GM19025 (cell line): ENCODE data around the gene RFPL2.
"Not testable (repeated sequence)": the region's sequence is repeated elsewhere in the genome, so short reads cannot be mapped to it uniquely, and the experiment has no call there.

Experiments
- ATAC-seq: cut with Tn5 transposase; IDR thresholded peaks from one replicate; pipeline ENCODE4 v1.9.1; 2021; ENCODE audit warnings: mild to moderate bottlenecking, low read depth, moderate library complexity; ENCODE audit not compliant: unreplicated experiment

The RFPL2 gene

DNA sequence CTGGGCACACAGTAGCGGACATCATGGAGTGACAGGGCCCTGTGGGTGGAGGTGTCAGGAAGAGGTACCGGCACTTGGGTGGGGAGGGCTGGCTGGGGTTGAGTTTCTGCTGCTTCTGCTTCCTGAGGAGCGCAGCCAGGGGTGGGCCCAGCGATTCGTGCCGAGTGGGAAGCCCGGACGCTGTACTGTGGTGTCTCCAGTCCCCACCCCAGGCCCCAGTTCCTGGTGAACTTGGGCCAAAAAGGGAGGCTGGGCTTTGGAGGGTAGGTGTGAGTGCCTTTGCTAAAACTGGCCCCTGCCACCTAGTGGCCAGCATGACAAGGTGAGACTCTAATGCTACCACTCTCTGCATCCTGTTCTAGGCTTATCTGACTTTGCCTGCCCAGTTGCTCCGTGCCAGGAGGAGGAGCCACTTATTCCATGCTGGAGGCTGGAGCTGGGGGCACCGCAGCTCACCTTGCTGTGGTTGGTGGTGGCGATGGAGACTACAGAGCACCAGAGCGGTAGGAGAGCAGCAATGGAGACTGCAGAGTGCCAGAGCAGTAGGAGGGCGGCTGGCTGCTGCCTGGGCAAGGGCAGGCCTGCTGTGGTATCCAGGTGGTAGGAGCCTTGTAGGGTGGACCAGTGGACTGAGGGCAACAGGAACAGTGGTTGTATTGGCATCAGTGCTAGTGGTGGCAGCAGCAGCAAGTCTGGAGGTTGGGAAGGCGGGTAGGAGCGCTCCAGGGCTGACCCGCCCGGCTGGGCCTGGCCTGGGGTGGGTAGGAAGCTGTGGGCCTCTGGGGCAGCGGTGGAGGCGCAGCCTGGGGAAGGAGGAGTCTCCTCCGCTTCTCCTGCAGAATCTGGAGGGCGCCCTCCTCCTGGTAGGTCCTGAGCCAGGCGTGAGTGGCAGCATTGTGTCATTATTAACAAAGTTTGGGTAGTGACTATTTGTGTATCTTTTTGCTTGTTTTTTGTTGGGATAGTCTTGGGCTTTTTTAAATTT is 2.2 kb upstream of the RFPL2 start:
- ATAC-seq, result no peak

DNA sequence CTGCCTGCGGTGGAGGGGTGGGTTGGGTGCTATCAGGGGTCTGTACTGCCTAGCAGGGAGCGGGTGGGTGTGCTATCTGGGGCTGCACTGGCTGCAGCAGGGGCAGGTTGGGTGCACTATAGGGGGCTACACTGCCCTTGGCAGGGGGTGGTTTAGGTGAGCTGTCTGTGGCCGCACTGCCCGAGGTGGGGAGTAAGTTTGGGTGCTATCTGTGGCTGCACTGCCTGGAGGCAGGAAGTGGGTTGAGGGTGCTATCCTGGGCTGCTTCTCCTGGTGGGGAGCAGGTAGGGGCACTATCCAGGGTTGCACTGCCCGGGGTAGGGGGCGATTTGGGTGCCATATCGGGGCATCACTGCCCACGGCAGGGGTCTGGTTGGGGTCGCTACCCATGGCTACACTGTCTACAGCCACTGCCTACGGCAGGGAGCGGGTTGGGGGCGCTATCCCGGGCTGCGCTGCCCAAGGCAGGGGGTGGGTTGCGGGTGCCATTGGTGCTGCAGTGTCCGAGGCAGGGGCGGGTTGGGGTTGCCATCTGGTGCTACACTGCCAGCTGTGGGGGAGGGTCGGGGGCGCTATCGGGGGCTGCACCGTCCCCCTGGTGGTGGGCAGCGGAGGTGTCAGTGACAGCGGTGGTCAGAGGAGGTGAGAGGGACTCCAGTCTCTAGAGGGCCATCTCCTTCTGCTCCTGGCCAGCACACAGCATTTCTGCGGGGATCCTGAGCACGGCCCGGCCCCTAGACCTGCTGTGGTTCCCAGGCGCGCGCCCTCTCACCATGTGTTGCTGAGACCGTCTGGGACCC is 1.3 kb upstream of the RFPL2 start:
- ATAC-seq, result no peak

DNA sequence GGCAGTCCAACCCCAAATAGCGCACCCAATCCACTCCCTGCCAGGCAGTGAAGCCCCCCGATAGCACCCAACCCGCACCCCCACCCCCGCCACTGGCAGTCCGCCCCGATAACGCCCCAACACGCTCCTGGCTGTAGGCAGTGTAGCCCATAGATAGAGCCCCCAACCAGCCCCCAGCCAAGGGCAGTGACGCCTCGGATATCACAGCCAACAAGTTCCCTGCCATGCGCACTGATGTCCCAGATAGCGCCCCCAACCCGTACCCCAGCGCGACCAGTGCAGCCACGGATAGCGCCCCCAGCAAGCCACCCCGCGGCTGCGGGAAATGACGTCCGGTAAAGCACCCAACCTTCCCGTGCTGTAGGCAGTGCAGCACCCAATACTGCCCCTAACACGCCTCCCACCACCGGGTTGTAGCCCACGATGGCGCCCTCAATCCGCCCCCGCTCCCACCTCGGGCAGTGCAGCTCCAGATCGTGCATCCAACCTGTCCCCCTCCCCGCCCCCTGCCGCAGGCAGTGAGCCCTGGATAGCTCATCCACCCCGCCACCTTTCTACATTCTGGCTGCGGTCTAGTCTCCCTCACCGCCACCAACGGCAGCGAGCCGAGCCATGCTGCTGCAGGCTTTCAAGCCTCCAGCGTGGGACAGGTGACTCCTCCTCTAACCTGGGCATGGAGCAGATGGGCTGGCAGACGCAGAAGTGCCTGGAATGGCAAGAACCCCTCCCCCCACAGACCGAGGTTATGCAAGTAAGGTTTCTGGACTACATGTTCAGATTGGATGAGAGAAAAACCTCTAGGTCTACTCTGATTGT is 625 bp downstream of the RFPL2 start:
- ATAC-seq, result no peak

DNA sequence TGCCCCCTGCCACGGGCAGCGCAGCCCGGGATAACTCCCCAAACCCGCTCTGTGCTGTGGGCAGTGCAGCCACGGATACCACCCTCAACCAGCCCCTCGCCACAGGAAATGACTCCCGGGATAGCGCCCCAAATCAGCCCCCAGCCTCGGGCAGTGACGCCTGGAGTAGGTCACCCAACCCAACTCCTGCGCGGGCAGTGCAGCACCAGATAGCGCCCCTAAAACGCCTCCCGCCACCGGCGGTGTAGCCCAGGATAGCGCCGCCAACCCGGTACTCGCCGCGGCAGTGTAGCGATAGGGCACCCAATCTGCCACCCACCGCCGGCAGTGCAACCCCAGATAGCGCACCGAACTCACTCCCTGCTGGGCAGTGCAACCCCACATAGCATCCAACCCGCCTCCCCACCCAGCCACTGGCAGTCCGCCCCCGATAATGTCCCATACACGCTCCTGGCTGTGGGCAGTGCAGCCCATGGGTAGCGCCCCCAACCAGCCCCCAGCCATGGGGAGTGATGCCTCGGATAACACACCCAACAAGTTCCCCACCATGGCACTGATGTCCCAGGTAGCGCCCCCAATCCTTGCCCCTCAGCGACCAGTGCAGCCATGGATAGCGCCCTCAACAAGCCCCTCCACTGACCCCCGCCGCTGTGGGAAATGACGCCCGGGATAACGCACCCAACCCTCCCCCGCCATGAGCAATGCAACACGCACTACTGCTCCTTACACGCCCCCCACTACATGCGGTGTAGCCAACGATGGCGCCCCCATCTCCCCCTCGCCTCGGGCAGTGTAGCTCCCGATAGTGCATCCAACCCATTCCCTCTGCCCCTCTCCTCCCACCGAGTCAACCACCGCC is 1.5 kb downstream of the RFPL2 start:
- no peak for ATAC-seq

DNA sequence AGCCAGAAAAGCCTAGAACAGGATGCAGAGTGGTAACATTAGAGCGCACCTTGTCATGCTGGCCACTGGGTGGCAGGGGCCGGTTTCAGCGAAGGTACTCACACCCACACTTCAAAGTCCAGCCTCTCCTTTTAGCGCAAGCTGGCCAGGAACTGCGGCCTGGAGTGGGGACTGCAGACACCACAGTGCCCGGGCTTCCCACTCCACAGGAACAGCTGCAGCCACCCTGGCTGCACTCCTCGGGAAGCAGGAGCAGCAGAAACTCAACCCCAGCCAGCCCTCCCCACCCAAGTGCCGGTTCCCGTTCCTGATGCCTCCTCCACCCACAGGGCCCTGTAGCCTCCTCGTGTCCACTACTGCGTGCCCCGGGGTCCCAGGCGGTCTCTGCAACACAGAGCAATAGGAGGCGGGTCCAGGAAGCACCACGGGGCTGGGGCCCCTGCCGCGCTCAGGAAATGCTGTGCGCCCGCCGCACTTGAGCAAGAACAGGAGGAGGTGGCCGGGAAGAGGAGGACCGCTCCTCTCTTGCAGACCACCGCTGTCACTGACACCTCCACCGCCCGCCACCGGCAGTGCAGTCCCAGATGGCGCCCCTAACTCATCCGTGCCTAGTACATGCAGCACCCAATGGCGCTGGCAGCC is 2.2 kb downstream of the RFPL2 start:
- no peak for ATAC-seq

DNA sequence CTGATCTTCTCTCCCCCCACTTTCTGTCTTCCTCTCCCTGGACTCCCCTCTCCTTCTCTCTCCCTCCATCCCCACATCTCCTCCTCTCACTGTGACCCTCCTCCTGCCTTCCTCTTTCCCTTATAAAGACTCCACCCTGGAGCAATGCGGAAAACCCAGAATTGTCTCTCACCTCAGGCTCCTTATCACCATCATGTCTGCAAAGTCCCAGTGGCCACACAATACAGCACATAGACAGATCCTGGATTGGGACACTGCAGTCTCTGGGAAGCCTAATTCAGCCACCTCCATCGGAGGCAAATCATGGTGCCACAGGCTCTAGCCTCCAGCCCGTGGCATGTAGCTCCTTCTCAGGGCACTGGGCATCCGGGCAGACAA is 2.7 kb downstream of the RFPL2 start:
- ATAC-seq, result no peak

DNA sequence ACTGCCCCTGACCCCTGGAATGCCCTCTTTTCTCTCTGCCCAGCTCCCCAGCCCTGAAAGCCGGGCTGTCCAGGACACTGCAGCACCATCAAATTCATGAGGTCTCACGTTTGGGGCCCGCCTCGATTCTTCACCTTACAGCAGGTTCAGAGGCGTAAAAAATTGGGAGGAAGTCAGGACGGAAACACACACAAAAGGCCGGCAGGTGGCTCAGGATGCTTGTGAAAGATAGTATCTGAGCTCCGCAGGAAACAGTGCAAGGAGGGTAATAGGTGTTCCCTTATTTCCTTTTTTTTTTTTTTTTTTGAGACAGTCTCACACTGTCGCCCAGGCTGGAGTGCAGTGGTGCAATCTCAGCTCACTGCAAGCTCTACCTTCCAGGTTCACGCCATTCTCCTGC is 4.1 kb downstream of the RFPL2 start:
- no peak for ATAC-seq

DNA sequence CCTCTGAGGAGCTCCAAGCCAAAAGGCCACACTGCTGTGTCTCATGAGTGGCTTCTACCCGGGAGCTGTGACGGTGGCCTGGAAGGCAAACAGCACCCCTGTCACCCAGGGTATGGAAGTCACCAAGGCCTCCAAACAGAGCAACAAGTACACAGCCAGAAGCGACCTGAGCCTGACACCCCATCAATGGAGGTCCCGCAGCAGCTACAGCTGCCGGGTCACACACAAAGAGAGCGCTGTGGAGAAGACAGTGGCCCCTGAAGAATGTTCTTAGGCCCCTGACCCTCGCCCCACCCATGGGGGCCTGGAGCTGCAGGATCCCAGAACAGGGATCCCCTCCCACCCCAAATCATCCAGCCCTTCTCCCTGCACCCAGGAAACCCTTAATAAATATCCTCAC is 4.9 kb downstream of the RFPL2 start:
- ATAC-seq, result no peak

DNA sequence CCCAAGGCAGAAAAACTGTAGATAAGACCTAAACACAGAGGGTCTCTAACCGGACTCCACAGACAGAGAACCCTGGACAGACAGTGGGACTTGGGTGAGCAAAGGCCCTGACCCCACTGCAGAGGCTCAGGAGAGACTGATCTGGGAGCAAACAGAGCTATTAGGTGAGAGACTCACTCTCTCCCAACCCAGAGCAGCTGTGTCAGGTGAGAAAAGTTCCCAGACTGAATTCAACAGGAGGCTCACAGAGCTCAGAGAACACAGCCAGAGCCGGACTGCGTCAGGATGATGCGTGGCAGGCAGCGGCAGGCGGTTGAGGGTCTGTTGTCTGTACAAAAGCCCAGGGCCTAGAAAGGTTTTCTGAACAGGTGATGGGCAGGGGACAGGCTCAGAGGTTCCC is 5.5 kb downstream of the RFPL2 start:
- no peak for ATAC-seq

DNA sequence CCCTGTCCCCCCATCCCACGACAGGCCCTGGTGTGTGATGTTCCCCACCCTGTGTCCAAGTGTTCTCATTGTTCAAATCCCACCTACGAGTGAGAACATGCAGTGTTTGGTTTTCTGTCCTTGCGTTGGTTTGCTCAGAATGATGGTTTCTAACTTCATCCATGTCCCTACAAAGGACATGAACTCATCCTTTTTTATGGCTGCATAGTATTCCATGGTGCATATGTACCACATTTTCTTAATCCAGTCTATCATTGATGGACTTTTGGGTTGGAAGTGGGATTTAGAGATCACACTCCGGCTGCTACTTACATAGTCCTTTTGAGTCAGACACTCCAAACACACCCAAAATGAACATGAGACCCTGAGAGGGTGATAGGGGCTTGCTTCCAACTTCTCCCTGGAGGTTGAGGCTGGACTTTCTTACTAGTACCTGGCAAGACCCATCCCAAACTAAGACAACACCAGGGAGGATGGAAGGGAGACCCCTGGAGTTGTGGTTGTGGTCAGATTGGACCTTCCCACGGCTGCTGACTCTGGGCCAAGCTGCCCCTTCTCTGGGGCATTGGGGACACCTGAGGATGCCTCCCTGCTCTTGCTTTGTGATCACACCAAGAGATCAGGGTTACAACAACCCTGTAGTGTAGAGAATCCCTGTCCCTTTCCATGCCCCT is 7.2 kb downstream of the RFPL2 start:
- ATAC-seq, result not testable (repeated sequence)

DNA sequence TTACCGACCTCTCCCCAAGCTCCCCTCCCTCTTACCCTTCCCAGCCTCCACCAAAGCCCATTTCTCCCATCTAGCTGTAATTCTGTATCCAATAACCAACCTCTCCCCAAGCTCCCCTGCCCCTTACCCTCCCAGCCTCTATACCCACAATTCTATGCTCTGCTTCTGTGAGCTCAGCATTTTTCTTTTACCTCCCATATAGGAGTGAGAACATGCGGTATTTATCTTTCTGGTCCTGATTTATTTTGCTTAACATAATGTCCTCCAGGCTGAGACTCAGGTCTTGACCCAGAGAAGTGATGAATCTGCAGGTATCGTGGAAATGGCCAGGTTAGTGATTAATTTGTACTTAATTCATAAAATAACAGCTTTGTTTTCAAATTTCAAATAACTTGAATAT is 9.0 kb downstream of the RFPL2 start:
- ATAC-seq, result not testable (repeated sequence)

DNA sequence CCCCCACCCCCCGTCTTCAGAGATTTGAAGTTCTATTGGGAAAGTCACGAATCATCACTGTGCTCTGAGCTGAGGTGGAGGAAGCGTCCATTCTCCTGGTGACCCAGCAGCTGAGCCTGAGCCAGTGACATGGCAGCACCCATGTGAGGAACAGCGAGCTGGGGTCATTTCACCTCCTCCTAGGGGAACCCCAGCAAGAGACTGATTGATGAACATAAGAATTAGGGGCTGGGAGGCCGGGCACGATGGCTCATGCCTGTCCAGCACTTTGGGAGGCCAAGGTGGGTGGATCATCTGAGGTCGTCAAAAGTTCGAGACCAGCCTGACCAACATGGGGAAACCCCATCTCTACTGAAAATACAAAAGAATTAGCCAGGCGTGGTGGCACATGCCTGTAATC is 11.5 kb downstream of the RFPL2 start:
- ATAC-seq, result not testable (repeated sequence)

DNA sequence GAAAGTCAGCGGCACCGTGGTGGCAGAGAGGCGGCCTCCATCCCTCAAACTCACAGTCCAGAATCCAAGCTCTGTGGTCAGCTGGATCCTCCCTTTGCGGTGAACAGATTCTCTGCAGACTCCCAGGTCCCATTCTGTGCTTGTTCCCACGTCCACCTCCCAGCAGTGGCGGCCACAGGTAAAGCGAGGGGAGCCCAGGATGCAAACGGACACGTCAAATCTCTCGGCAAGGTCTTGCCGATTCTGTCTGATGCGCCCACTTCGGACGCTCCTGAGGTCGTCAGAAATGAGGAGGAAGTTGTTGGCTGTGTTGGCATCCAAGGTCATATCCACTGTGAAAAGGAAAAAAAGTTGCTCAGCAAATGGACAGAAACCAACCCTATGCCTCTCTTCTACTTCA is 13.9 kb downstream of the RFPL2 start:
- not testable (repeated sequence) for ATAC-seq

DNA sequence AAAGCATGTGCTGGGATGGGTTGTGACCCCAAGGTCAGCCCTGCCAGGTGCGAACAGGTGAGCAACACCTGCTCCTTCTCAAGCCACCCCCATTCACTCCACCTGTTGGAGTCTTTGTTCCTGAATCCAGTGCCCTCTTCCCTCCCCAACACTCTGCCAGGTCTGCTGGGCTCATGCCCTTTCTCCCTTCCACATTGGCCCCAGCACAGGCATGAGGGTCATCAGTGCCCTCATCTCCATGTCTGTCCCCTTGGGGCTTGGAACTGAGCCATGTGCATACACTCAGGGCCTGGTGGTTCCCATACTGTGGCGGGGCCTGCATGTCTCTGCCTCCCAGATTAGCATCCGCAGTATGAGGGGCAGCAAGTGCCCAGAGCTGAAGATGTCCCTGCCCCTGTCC is 19.1 kb downstream of the RFPL2 start:
- no peak for ATAC-seq

DNA sequence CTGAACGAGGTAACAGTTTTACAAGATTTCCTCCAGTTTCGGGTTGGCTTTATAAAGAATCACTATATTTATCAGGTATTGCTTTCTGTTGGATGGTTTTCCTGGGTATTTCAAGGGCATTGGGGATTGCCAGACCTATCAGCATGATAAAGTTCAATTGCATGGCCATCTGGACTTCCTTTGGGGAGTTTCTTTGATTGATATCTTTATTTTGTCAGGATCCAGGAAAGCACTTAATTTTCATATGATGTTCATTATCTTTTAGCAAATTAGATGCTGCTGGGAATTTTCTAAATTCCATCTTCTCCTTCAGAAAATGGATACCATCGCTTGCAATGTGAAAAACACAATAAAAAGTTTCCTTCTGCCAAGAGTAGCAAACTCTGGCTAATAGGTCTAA is 21.2 kb downstream of the RFPL2 start:
- ATAC-seq, result no peak

DNA sequence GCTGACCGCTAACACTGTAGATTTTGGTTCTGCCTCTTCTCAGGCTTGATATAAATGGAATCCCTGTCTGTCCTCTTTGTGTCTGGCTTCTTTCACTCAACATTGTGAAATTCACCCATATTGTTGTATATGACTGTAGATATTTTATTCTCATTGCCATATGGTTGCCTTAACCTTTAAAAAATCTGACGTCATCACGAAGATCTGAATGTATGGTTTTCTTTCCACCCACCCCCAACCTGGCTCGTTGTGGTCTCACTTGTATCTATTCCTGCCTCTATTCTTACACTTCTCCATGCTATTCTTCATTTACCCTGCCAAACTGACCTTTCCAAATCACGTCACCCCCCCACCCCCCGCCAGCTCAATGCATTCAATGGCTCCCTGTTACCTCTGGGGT is 23.8 kb downstream of the RFPL2 start:
- ATAC-seq, result no peak

DNA sequence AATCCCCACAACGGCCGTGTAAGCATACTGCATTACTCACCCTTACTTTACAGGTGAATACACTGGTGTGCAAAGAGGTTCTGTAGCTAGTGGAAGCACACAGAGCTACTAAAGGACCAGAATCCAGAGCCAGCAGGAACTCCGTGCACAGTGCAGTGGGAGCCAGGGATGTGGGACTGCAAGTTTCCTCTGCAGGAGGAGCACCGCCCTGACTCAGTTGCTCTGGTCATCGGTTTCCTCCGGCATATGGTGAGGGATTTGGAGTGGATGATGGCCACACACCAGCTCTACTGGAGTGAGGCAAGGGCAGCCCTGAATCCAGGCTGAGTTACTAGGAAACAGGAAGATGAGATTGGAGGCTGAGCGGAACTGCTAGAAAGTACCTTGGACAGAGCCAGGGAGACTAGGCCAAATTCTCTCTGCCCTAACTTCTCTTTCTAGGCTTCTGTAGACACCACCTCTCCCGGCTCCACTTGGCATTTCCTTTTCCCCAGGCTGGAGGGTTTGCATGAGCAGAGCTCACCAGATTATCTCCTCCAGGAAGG is 27.6 kb downstream of the RFPL2 start:
- no peak for ATAC-seq
